Heart left ventricle (tissue), 16 donors: ENCODE measurements around the gene SFT2D1. TPM values are rescaled to one million over a fixed set of nuclear protein-coding genes. Genes with fewer than 3 reads are reported as not detected.

ENCODE experiments used
- ATAC-seq, 4 donors: fragments of 200-7000 bp; cut with Tn5 transposase; one replicate each; pipeline ENCODE4 v1.9.1; 2020 to 2022; ENCODE audit warnings: moderate library complexity in 4 of 4, mild to moderate bottlenecking in 3 of 4, moderate number of reproducible peaks in 1 of 4
- DNase-seq, 5 donors: peaks; one replicate each; pipeline ENCODE4 v3.0.0-alpha.2; 2020
- H3K27ac ChIP-seq, 12 donors: fragments of 200-600 bp; sonication (generic) in 4 of 12; one replicate each; pipeline versions ENCODE4 v1.5.0 to v1.8.0; 2016 to 2022; ENCODE audit warnings: mild to moderate bottlenecking in 2 of 12
- H3K27me3 ChIP-seq, 9 donors: fragments of 200-600 bp; sonication (generic) in 2 of 9; one replicate each; pipeline versions ENCODE4 v1.5.1 to v1.8.0; 2016 to 2022; ENCODE audit warnings: mild to moderate bottlenecking in 3 of 9
- H3K36me3 ChIP-seq, 9 donors: fragments of 200-600 bp; sonication (generic) in 2 of 9; one replicate each; pipeline versions ENCODE4 v1.5.0 to v1.8.0; 2018 to 2022; ENCODE audit warnings: mild to moderate bottlenecking in 2 of 9
- H3K4me1 ChIP-seq, 12 donors: fragments of 200-600 bp; sonication (generic) in 4 of 12; one replicate each; pipeline versions ENCODE4 v1.5.0 to v1.8.0; 2016 to 2022; ENCODE audit warnings: mild to moderate bottlenecking in 3 of 12
- H3K4me3 ChIP-seq, 12 donors: fragments of 200-600 bp; sonication (generic) in 4 of 12; one replicate each; pipeline versions ENCODE4 v1.5.0 to v1.8.0; 2017 to 2022; ENCODE audit warnings: mild to moderate bottlenecking in 9 of 12, moderate library complexity in 4 of 12
- H3K9me3 ChIP-seq, 12 donors: fragments of 200-600 bp; sonication (generic) in 4 of 12; one replicate each; pipeline versions ENCODE4 v1.5.0 to v1.8.0; 2016 to 2022; ENCODE audit warnings: mild to moderate bottlenecking in 1 of 12
- CTCF ChIP-seq, 12 donors: fragments of 200-600 bp; sonication (generic) in 4 of 12; IDR thresholded peaks; one replicate each; pipeline versions ENCODE4 v1.5.0 to v1.8.0; 2018 to 2022; ENCODE audit warnings: antibody characterized with exemption in 12 of 12, mild to moderate bottlenecking in 5 of 12
- POLR2A ChIP-seq, 2 donors: fragments of 450-650 bp; IDR thresholded peaks; one replicate each; pipeline ENCODE4 v1.6.1; 2017; ENCODE audit warnings: antibody characterized with exemption in 2 of 2, mild to moderate bottlenecking in 2 of 2, moderate library complexity in 2 of 2
- WGBS, 4 donors: extraction: QIAGEN DNeasy Blood & Tissue Kit in 2 of 4; methylation state at CpG; one replicate each; pipeline versions ENCODE4 v1.1.5 to v1.1.7; 2013 to 2018; 5-methylcytosine and 5-hydroxymethylcytosine counted together
- intact Hi-C, 10 donors: fragments of 100-400 bp; cut with DNase I; formaldehyde crosslinking; loops; one replicate each; pipeline versions ENCODE4 v1.11.1 to v1.14.2; 2022
- polyA plus RNA-seq, 2 donors: library from polyadenylated mRNA; stranded (reverse); fragments of 200-250 nt; gene quantifications; one replicate each; pipeline ENCODE4 v1.2.3, GENCODE V29; 2013
- total RNA-seq, 9 donors: library from RNA; depleted of rRNA in 2 of 9; stranded (reverse); fragments of >200 nt in 2 of 9; fragmentation: NEBNext Ultra II Directional in 3 of 9; extraction: Animal tissue kit (Norgen Biotek cat#: 25700) in 3 of 9; gene quantifications; one replicate each; pipeline versions ENCODE4 v1.1.0 to v1.2.4, GENCODE V29; 2016 to 2023
- donor health status: ischemic (EF 13 %, LVEDD 7.1; RV severe dilation, severe dysfunction).
- donor health status: healthy with polysubstance abuse.
- donor health status: DM: no; HTN: yes; CAD: no.
- donor health status: DM: no; HTN: no; CAD: no.
- donor health status: ischemic (EF 25% LVEDD 6.9; RV normal size, moderate dysfunction).
- donor health status: ischemic (EF 25% LVEDD 5.7; RV mildly dilated, moderate dysfunction).
- donor health status: healthy.
- donor health status: DM: yes; HTN: yes; CAD: no.
- donor health status: ischemic (EF 35%, LVEDD 5.7; RV mildly dilated, moderate dysfunction).
- donor health status: nonischemic (EF 11% LVEDD 7.7; RV severe dilation, severe dysfunction).
- donor health status: DM: yes; HTN: yes; CAD: no.
- donor health status: PGD.
- donor health status: ischemic (EF 29% LVEDD 5.4; RV normal size, mild dysfunction).
- donor health status: nonischemic (EF 23%, LVEDD 6.1; RV moderate dilation, normal function).

SFT2D1 gene
- total and polyA plus RNA-seq, 11 donors: 16.8 to 41.5 (median 22.2) TPM

GRCh38 chr6:166275714-166276166 lies 66.6 kb downstream of the SFT2D1 start:
- DNase-seq (peak; percentile 51 to 89 (median 65)), ATAC-seq (peak in 3 of 4 donors; percentile 76 to 85 (median 84))
- Histone ChIP-seq H3K4me3 (no peak overlapping the region), H3K27ac (no peak overlapping the region), H3K4me1 (peaks cover 0 to 6% (median 0%) of the 10 kb centered on the region in 12 donors), H3K27me3 (peaks cover 0 to 14% (median 4%) of the 10 kb centered on the region in 9 donors), H3K9me3 (no peaks in the 10 kb centered on the region), H3K36me3 (no peaks in the 10 kb centered on the region)
- TF ChIP-seq POLR2A (IDR thresholded peaks at IDR 0.05): no peak
- peak; percentile 95 to 100 (median 99) for TF ChIP-seq CTCF (IDR thresholded peaks at IDR 0.05)
- intact Hi-C loops: loop anchor here (1.0 to 5.0 kb wide), 5 partner anchors 107 to 126 kb away; partner anchors contain the start of gene MPC1 (in 1 of the 10)
- WGBS, 4 donors: 4 to 5% (median 4%) methylated on average over 21 of the region's 21 CpGs

GRCh38 chr6:166274739-166275370 lies 67.5 kb downstream of the SFT2D1 start:
- TF ChIP-seq POLR2A (IDR thresholded peaks at IDR 0.05) (no peak), CTCF (IDR thresholded peaks at IDR 0.05) (no peak)
- WGBS, 4 donors: 64 to 74% (median 72%) methylated on average over 8 to 13 of the region's 13 CpGs
- ATAC-seq: no peak
- no peak for DNase-seq
- Histone ChIP-seq H3K9me3 (no peaks in the 10 kb centered on the region), H3K27me3 (peaks cover 0 to 20% (median 7%) of the 10 kb centered on the region in 9 donors), H3K36me3 (no peaks in the 10 kb centered on the region), H3K27ac (no peak overlapping the region), H3K4me3 (no peak overlapping the region), H3K4me1 (peaks cover 0 to 6% (median 0%) of the 10 kb centered on the region in 12 donors)
- intact Hi-C loops: loop anchor here in 7 of 10 donors (1.0 to 5.0 kb wide), 5 partner anchors 107 to 126 kb away; partner anchors contain the start of gene MPC1 (in 1 of the 7)

GRCh38 chr6:166274163-166274562 lies 68.2 kb downstream of the SFT2D1 start:
- Histone ChIP-seq H3K27ac (no peak overlapping the region), H3K36me3 (no peaks in the 10 kb centered on the region), H3K9me3 (no peaks in the 10 kb centered on the region), H3K27me3 (peaks cover 0 to 27% (median 10%) of the 10 kb centered on the region in 9 donors), H3K4me3 (no peak overlapping the region), H3K4me1 (peaks cover 0 to 6% (median 0%) of the 10 kb centered on the region in 12 donors)
- TF ChIP-seq POLR2A (IDR thresholded peaks at IDR 0.05) (no peak), CTCF (IDR thresholded peaks at IDR 0.05) (no peak)
- DNase-seq (no peak), ATAC-seq (no peak)
- WGBS, 4 donors: 76 to 81% (median 77%) methylated on average over 4 of the region's 4 CpGs
- intact Hi-C loops: loop anchor here in 4 of 10 donors (2.0 kb wide), 1 partner anchor 127 kb away; no protein-coding TSS in a partner anchor

- no peak overlapping the region for H3K27ac ChIP-seq
- peaks cover 0 to 6% (median 0%) of the 10 kb centered on the region in 12 donors for H3K4me1 ChIP-seq
- WGBS, 4 donors: 84 to 89% (median 87%) methylated on average over 8 to 9 of the region's 9 CpGs
- H3K4me3 ChIP-seq: no peak overlapping the region
- intact Hi-C loops: no loop called here
- H3K27me3 ChIP-seq: peaks cover 0 to 43% (median 16%) of the 10 kb centered on the region in 9 donors
- no peak for ATAC-seq
- no peak for DNase-seq
- TF ChIP-seq CTCF (IDR thresholded peaks at IDR 0.05) (no peak), POLR2A (IDR thresholded peaks at IDR 0.05) (no peak)
- no peaks in the 10 kb centered on the region for H3K9me3 ChIP-seq
- H3K36me3 ChIP-seq: no peaks in the 10 kb centered on the region
These were observed 71.0 kb downstream of the SFT2D1 start for GRCh38 chr6:166271376-166271765.
